ENCODE measurements around the gene XPR1. TPM values are rescaled to one million over a fixed set of nuclear protein-coding genes. Genes with fewer than 3 reads are reported as not detected.

Gene XPR1
- total and polyA plus RNA-seq, 2 donors (not counting 1 experiment from before 2014, with no cell fraction given), result 2.8 to 22.3 TPM

DNA sequence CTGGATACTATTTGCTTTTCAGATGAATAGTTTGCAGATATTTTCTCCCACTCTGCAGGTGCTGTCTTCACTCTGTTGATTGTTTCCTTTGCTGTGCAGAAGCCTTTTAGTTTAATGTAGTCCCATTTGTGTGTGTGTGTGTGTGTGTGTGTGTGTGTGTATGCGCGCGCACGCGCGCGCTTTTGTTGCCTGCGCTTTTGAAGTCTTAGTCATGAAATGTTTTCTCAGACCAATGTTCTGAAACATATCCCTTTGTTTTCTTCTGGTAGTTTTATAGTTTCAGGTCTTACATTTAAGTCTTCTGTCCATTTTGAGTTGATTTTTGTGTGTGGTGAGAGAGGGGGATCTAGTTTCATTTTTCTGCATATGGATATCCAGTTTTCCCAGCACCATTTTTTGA is 63.5 kb downstream of the XPR1 start:
- Histone ChIP-seq H3K4me2 (replicated peaks; ENCODE audit: low read depth, low read length, poor library complexity, severe bottlenecking) (no peak overlapping the region), H3K9ac (ENCODE audit: low read length) (no peak overlapping the region), H2AFZ (ENCODE audit: insufficient read depth, low read depth, low read length, poor library complexity, severe bottlenecking) (no peak overlapping the region), H4K20me1 (ENCODE audit: control insufficient read depth, insufficient read depth, low read length, poor library complexity, severe bottlenecking) (peaks cover 5% of the 10 kb centered on the region), H3K4me3 (ENCODE audit: control extremely low read depth in 1 of 5, extremely low read depth in 1 of 5, insufficient read depth in 1 of 5, low read depth in 2 of 5, low read length in 4 of 5) (no peak overlapping the region), H3K79me2 (ENCODE audit: control insufficient read depth, insufficient read depth, low read length) (peaks cover 19% of the 10 kb centered on the region), H3K4me1 (ENCODE audit: control insufficient read depth in 2 of 2, insufficient read depth in 2 of 2, low read length in 2 of 2) (no peaks in the 10 kb centered on the region), H3K27me3 (replicated peaks in 1 of 4; ENCODE audit: control extremely low read depth in 1 of 4, control insufficient read depth in 3 of 4, insufficient read depth in 4 of 4, low read length in 3 of 4) (no peaks in the 10 kb centered on the region), H3K36me3 (replicated peaks in 1 of 2; ENCODE audit: control extremely low read depth in 1 of 2, control insufficient read depth in 1 of 2, extremely low read depth in 1 of 2, insufficient read depth in 2 of 2, low read length in 1 of 2) (no peaks in the 10 kb centered on the region), H3K9me3 (ENCODE audit: control extremely low read depth in 1 of 3, control insufficient read depth in 2 of 3, insufficient read depth in 1 of 3, low read length in 2 of 3) (peaks cover 3 to 23% (median 12%) of the 10 kb centered on the region in 3 donors), H3K27ac (ENCODE audit: low read length in 2 of 2) (no peak overlapping the region)
- H3K9me3 Mint-ChIP-seq (ENCODE audit: insufficient read depth), result peaks cover 25% of the 10 kb centered on the region
- intact Hi-C loops (cut with micrococcal nuclease), result no loop called here
- ChIA-PET POLR2A (no interaction called here), CTCF (no interaction called here)
- TF ChIP-seq EZH2 (IDR thresholded peaks at IDR 0.05; ENCODE audit: borderline replicate concordance, insufficient read depth, low read depth, low read length, poor library complexity, severe bottlenecking) (no peak), CTCF (IDR thresholded peaks at IDR 0.05) (no peak)
- DNase-seq (no peak), ATAC-seq (ENCODE audit: low read depth) (no peak)
- peaks cover 6% of the 10 kb centered on the region for H3K4me1 Mint-ChIP-seq
- no peak overlapping the region for H3K27ac Mint-ChIP-seq
- no peaks in the 10 kb centered on the region for H3K27me3 Mint-ChIP-seq
- no CpG with 5 or more reads among the region's 8 CpGs for WGBS (ENCODE audit: insufficient coverage)
- H3K4me3 Mint-ChIP-seq, result no peak overlapping the region

GRCh38 chr1:180696361-180696760 is 64.5 kb downstream of the XPR1 start:
- no peak overlapping the region for H3K27ac Mint-ChIP-seq
- ChIA-PET POLR2A (no interaction called here), CTCF (no interaction called here)
- H3K4me1 ChIP-seq (ENCODE audit: control insufficient read depth in 2 of 2, insufficient read depth in 2 of 2, low read length in 2 of 2), result no peaks in the 10 kb centered on the region
- ATAC-seq (ENCODE audit: low read depth), result no peak
- WGBS (ENCODE audit: insufficient coverage), result 100% methylated on average over 1 of the region's 1 CpG
- H3K9me3 Mint-ChIP-seq (ENCODE audit: insufficient read depth), result peaks cover 25% of the 10 kb centered on the region
- no peaks in the 10 kb centered on the region for H3K36me3 ChIP-seq (replicated peaks in 1 of 2; ENCODE audit: control extremely low read depth in 1 of 2, control insufficient read depth in 1 of 2, extremely low read depth in 1 of 2, insufficient read depth in 2 of 2, low read length in 1 of 2)
- H3K9me3 ChIP-seq (ENCODE audit: control extremely low read depth in 1 of 3, control insufficient read depth in 2 of 3, insufficient read depth in 1 of 3, low read length in 2 of 3), result peaks cover 3 to 23% (median 12%) of the 10 kb centered on the region in 3 donors
- no peak overlapping the region for H3K4me2 ChIP-seq (replicated peaks; ENCODE audit: low read depth, low read length, poor library complexity, severe bottlenecking)
- no peaks in the 10 kb centered on the region for H3K27me3 Mint-ChIP-seq
- no peak for TF ChIP-seq CTCF (IDR thresholded peaks at IDR 0.05)
- no peak for TF ChIP-seq EZH2 (IDR thresholded peaks at IDR 0.05; ENCODE audit: borderline replicate concordance, insufficient read depth, low read depth, low read length, poor library complexity, severe bottlenecking)
- no peak overlapping the region for H3K27ac ChIP-seq (ENCODE audit: low read length in 2 of 2)
- no peak for DNase-seq
- H3K4me1 Mint-ChIP-seq, result peaks cover 6% of the 10 kb centered on the region
- H3K79me2 ChIP-seq (ENCODE audit: control insufficient read depth, insufficient read depth, low read length), result peaks cover 19% of the 10 kb centered on the region
- H3K27me3 ChIP-seq (replicated peaks in 1 of 4; ENCODE audit: control extremely low read depth in 1 of 4, control insufficient read depth in 3 of 4, insufficient read depth in 4 of 4, low read length in 3 of 4), result no peaks in the 10 kb centered on the region
- intact Hi-C loops (cut with micrococcal nuclease), result no loop called here
- H3K9ac ChIP-seq (ENCODE audit: low read length), result no peak overlapping the region
- peaks cover 1% of the 10 kb centered on the region for H4K20me1 ChIP-seq (ENCODE audit: control insufficient read depth, insufficient read depth, low read length, poor library complexity, severe bottlenecking)
- no peak overlapping the region for H3K4me3 Mint-ChIP-seq
- no peak overlapping the region for H3K4me3 ChIP-seq (ENCODE audit: control extremely low read depth in 1 of 5, extremely low read depth in 1 of 5, insufficient read depth in 1 of 5, low read depth in 2 of 5, low read length in 4 of 5)
- no peak overlapping the region for H2AFZ ChIP-seq (ENCODE audit: insufficient read depth, low read depth, low read length, poor library complexity, severe bottlenecking)

Measured in B cell (primary cell).